Measurements from ENCODE around the gene FGGY.
A peak's percentile ranks its signal among the peaks of the same experiment; 100 is the strongest.
"Not testable (repeated sequence)": the region's sequence is repeated elsewhere in the genome, so short reads cannot be mapped to it uniquely, and the experiment has no call there.

FGGY gene

GRCh38 chr1:59720326-59721115, 423.6 kb downstream of the FGGY start:
- DNase-seq = no peak

- no peak for DNase-seq
These were observed 433.4 kb downstream of the FGGY start for GRCh38 chr1:59730302-59730701.

- no peak for DNase-seq
These were observed 434.0 kb downstream of the FGGY start for GRCh38 chr1:59730759-59731478.

- DNase-seq = no peak
These were observed 434.7 kb downstream of the FGGY start for GRCh38 chr1:59731591-59731990.

GRCh38 chr1:59732214-59732955, 435.5 kb downstream of the FGGY start:
- no peak for DNase-seq

- DNase-seq = no peak
These were observed 436.7 kb downstream of the FGGY start for GRCh38 chr1:59733443-59734141.

- not testable (repeated sequence) for DNase-seq
These were observed 439.0 kb downstream of the FGGY start for GRCh38 chr1:59735927-59736326.

GRCh38 chr1:59736744-59737143, 439.9 kb downstream of the FGGY start:
- DNase-seq = no peak

GRCh38 chr1:59737638-59738037, 440.7 kb downstream of the FGGY start:
- no peak for DNase-seq

- no peak for DNase-seq
These were observed 441.3 kb downstream of the FGGY start for GRCh38 chr1:59738152-59738551.

GRCh38 chr1:59738591-59739015, 441.7 kb downstream of the FGGY start:
- DNase-seq = no peak

GRCh38 chr1:59739111-59739510, 442.2 kb downstream of the FGGY start:
- no peak for DNase-seq

GRCh38 chr1:59742526-59742925, 445.6 kb downstream of the FGGY start:
- no peak for DNase-seq

GRCh38 chr1:59743324-59744091, 446.6 kb downstream of the FGGY start:
- peak; percentile 44 to 54 for DNase-seq

- no peak for DNase-seq
These were observed 450.6 kb downstream of the FGGY start for GRCh38 chr1:59747420-59748024.

GRCh38 chr1:59748123-59748522, 451.2 kb downstream of the FGGY start:
- DNase-seq = no peak

- no peak for DNase-seq
These were observed 453.6 kb downstream of the FGGY start for GRCh38 chr1:59750328-59751003.

GRCh38 chr1:59751004-59751395, 454.1 kb downstream of the FGGY start:
- DNase-seq = no peak

GRCh38 chr1:59751801-59752200, 454.9 kb downstream of the FGGY start:
- DNase-seq = no peak

- no peak for DNase-seq
These were observed 455.9 kb downstream of the FGGY start for GRCh38 chr1:59752556-59753414.
